ENCODE data around the gene PGP.

- TF ChIP-seq CTCF (IDR thresholded peaks at IDR 0.05) (no peak), REST (IDR thresholded peaks at IDR 0.05; ENCODE audit: insufficient read depth in 1 of 2, low read depth in 2 of 2, low read length in 1 of 2) (no peak), POLR2AphosphoS5 (IDR thresholded peaks at IDR 0.05; ENCODE audit: low read depth, low read length) (no peak), TCF7L2 (IDR thresholded peaks at IDR 0.05; ENCODE audit: low read depth, low read length) (no peak)
These were observed 21.9 kb upstream of the PGP start, which contains the start of gene DNASE1L2 for GRCh38 chr16:2236337-2237101.
